H9 (cell line): ENCODE data around the gene SHROOM1. TPM values are rescaled to one million over a fixed set of nuclear protein-coding genes. Genes with fewer than 3 reads are reported as not detected.

Source experiments
- DNase-seq: peaks from one replicate; pipeline ENCODE4 v3.0.0-alpha.2; 2017
- H2AFZ ChIP-seq: one replicate; pipeline ENCODE4 v1.6.1; 2013; ENCODE audit warnings: mild to moderate bottlenecking, low read length, control low read depth, moderate library complexity
- H2AK5ac ChIP-seq: 2 replicates; pipeline ENCODE4 v1.6.1; 2013; ENCODE audit warnings: low read length, control low read depth, mixed read lengths; ENCODE audit not compliant: insufficient read length
- H2BK120ac ChIP-seq: one replicate; pipeline ENCODE4 v1.6.1; 2013; ENCODE audit warnings: low read depth, mild to moderate bottlenecking, low read length, control low read depth, inconsistent platforms; ENCODE audit not compliant: poor library complexity, severe bottlenecking
- H2BK12ac ChIP-seq: 2 replicates; pipeline ENCODE4 v1.6.1; 2013; ENCODE audit warnings: low read length, control low read depth, mixed read lengths, low read depth; ENCODE audit not compliant: insufficient read length
- H2BK15ac ChIP-seq: 2 replicates; pipeline ENCODE4 v1.6.1; 2013; ENCODE audit warnings: low read depth, low read length, control low read depth
- H2BK20ac ChIP-seq: one replicate; pipeline ENCODE4 v1.6.1; 2013; ENCODE audit warnings: low read depth, mild to moderate bottlenecking, low read length, control low read depth, inconsistent platforms; ENCODE audit not compliant: poor library complexity, severe bottlenecking
- H2BK5ac ChIP-seq: 2 replicates; pipeline ENCODE4 v1.6.1; 2013; ENCODE audit warnings: low read length, control low read depth, mixed read lengths; ENCODE audit not compliant: insufficient read length
- H3K14ac ChIP-seq: 2 replicates; pipeline ENCODE4 v1.6.1; 2013; ENCODE audit warnings: low read length, control low read depth; ENCODE audit not compliant: insufficient read depth
- H3K18ac ChIP-seq: 2 replicates; pipeline ENCODE4 v1.6.1; 2013; ENCODE audit warnings: low read depth, mild to moderate bottlenecking, mixed read lengths, low read length, control low read depth; ENCODE audit not compliant: insufficient read length
- H3K23ac ChIP-seq: 2 replicates; pipeline ENCODE4 v1.6.1; 2013; ENCODE audit warnings: low read length, control low read depth, mixed read lengths, low read depth; ENCODE audit not compliant: insufficient read length
- H3K23me2 ChIP-seq: 2 replicates; pipeline ENCODE4 v1.6.1; 2013; ENCODE audit warnings: low read depth, mild to moderate bottlenecking, mixed read lengths, low read length, control low read depth; ENCODE audit not compliant: insufficient read length, poor library complexity, severe bottlenecking
- H3K27ac ChIP-seq: 2 replicates; pipeline ENCODE4 v1.5.1; 2013; ENCODE audit warnings: low read length, control low read depth, mixed read lengths, low read depth; ENCODE audit not compliant: insufficient read length
- H3K27me3 ChIP-seq: 2 replicates; pipeline ENCODE4 v1.6.1; 2013; ENCODE audit warnings: low read length, control low read depth, inconsistent platforms; ENCODE audit not compliant: insufficient read depth
- H3K4ac ChIP-seq: 2 replicates; pipeline ENCODE4 v1.6.1; 2013; ENCODE audit warnings: low read depth, mild to moderate bottlenecking, control low read depth, inconsistent platforms, low read length, moderate library complexity
- H3K4me1 ChIP-seq: 2 replicates; pipeline ENCODE4 v1.6.1; 2013; ENCODE audit warnings: low read length, control low read depth, inconsistent platforms; ENCODE audit not compliant: insufficient read depth
- H3K4me2 ChIP-seq: 2 replicates; pipeline ENCODE4 v1.6.1; 2013; ENCODE audit warnings: low read length, control low read depth, mixed read lengths; ENCODE audit not compliant: insufficient read length, insufficient read depth
- H3K56ac ChIP-seq: 2 replicates; pipeline ENCODE4 v1.6.1; 2013; ENCODE audit warnings: low read depth, mild to moderate bottlenecking, mixed read lengths, low read length, control low read depth; ENCODE audit not compliant: insufficient read length
- H3K79me1 ChIP-seq: 2 replicates; pipeline ENCODE4 v1.6.1; 2013; ENCODE audit warnings: low read depth, mild to moderate bottlenecking, moderate library complexity, low read length, control low read depth, inconsistent platforms; ENCODE audit not compliant: insufficient read depth, poor library complexity, severe bottlenecking
- H3K79me2 ChIP-seq: 2 replicates; pipeline ENCODE4 v1.6.1; 2013; ENCODE audit warnings: low read length, control low read depth, inconsistent platforms; ENCODE audit not compliant: insufficient read depth
- H3K9ac ChIP-seq: 2 replicates; pipeline ENCODE4 v1.6.1; 2013; ENCODE audit warnings: low read length, control low read depth, mixed read lengths; ENCODE audit not compliant: insufficient read length; ENCODE audit errors: extremely low read depth
- H3K9me3 ChIP-seq: one replicate; pipeline ENCODE4 v1.6.1; 2013; ENCODE audit warnings: low read depth, low read length, inconsistent platforms; ENCODE audit not compliant: control insufficient read depth
- H3T11ph ChIP-seq: one replicate; pipeline ENCODE4 v1.6.1; 2013; ENCODE audit warnings: mild to moderate bottlenecking, low read length, control low read depth, inconsistent platforms
- H4K20me1 ChIP-seq: one replicate; pipeline ENCODE4 v1.6.1; 2013; ENCODE audit not compliant: control insufficient read depth, insufficient read length, insufficient read depth
- H4K5ac ChIP-seq: 2 replicates; pipeline ENCODE4 v1.6.1; 2013; ENCODE audit warnings: low read depth, mild to moderate bottlenecking, mixed read lengths, low read length, control low read depth; ENCODE audit not compliant: insufficient read length
- H4K8ac ChIP-seq: replicated peaks from 2 replicates; pipeline ENCODE4 v1.6.1; 2013; ENCODE audit warnings: low read length, control low read depth, mixed read lengths, low read depth; ENCODE audit not compliant: insufficient read length
- H4K91ac ChIP-seq: 2 replicates; pipeline ENCODE4 v1.6.1; 2013; ENCODE audit warnings: low read depth, mild to moderate bottlenecking, moderate library complexity, mixed read lengths, low read length, control low read depth; ENCODE audit not compliant: insufficient read length
- H3K27ac Mint-ChIP-seq, 3 experiments: 2 replicates in 2 of 3; 3 replicates in 1 of 3; pipeline ENCODE4 v1.8.0; 2020 to 2021; ENCODE audit warnings: mixed read lengths in 3 of 3, mild to moderate bottlenecking in 1 of 3, moderate library complexity in 1 of 3
- H3K27me3 Mint-ChIP-seq: 2 replicates; pipeline ENCODE4 v1.8.0; 2021; ENCODE audit warnings: low read depth, mild to moderate bottlenecking, moderate library complexity, mixed read lengths
- H3K36me3 Mint-ChIP-seq, 3 experiments: 2 replicates in 2 of 3; 3 replicates in 1 of 3; pipeline ENCODE4 v1.8.0; 2020 to 2021; ENCODE audit warnings: low read depth in 3 of 3, mixed read lengths in 3 of 3; ENCODE audit not compliant: insufficient read depth in 1 of 3
- H3K4me1 Mint-ChIP-seq, 2 experiments: 2 replicates each; pipeline ENCODE4 v1.8.0; 2020; ENCODE audit warnings: mixed read lengths in 2 of 2
- H3K4me3 Mint-ChIP-seq, 2 experiments: 2 replicates in 1 of 2; 3 replicates in 1 of 2; pipeline ENCODE4 v1.8.0; 2020 to 2021; ENCODE audit warnings: mild to moderate bottlenecking in 2 of 2, mixed read lengths in 2 of 2, moderate library complexity in 1 of 2
- H3K9me3 Mint-ChIP-seq, 2 experiments: 2 replicates in 1 of 2; 3 replicates in 1 of 2; pipeline ENCODE4 v1.8.0; 2020; ENCODE audit warnings: mild to moderate bottlenecking in 2 of 2, mixed read lengths in 2 of 2, moderate library complexity in 1 of 2
- CTCF ChIP-seq: fragments of 200-600 bp; sonication (generic); conservative IDR thresholded peaks from 3 replicates; pipeline ENCODE4 v1.8.0; 2021; ENCODE audit warnings: antibody characterized with exemption, mild to moderate bottlenecking
- WGBS: extraction: QIAGEN DNeasy Blood & Tissue Kit; methylation state at CpG from one replicate; pipeline ENCODE4 v1.1.7; 2013; ENCODE audit warnings: missing lambda C conversion rate, low lambda C conversion rate, mixed read lengths; ENCODE audit not compliant: insufficient read length; ENCODE audit errors: extremely low coverage; 5-methylcytosine and 5-hydroxymethylcytosine counted together
- total RNA-seq: library from RNA; stranded (reverse); gene quantifications from 2 replicates; pipeline ENCODE4 v1.2.1, GENCODE V29; 2021

SHROOM1 gene
- total RNA-seq, 1 experiment from 2014 or later, result 7.0 TPM

DNA sequence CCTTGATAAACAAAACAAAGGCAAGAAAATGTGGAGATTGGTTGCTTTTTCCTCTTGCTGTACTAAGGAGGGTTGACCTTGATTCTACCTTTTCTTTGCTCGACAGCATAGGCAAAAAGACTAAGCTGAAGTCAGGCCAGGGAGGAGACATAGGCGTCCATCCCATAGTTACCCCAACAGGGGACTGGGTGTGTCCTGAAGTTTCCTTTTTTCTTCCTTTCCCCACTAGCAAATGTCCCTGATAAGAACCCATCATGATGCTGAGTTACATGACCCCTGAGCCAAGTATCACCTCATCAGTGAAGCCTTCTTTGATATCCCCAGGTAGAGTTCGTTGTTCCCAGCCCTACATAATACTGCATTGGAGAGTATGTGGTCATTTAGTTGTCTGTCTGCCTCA lies 9.9 kb upstream of the SHROOM1 start:
- no peak overlapping the region for H3K14ac ChIP-seq
- no peaks in the 10 kb centered on the region for H3K23me2 ChIP-seq
- no peak overlapping the region for H2BK20ac ChIP-seq
- H2BK5ac ChIP-seq, result no peak overlapping the region
- H4K5ac ChIP-seq, result no peak overlapping the region
- H3K4me3 Mint-ChIP-seq, result no peak overlapping the region
- no peaks in the 10 kb centered on the region for H3K4me1 ChIP-seq
- TF ChIP-seq CTCF, result no peak
- H3K4me2 ChIP-seq, result no peak overlapping the region
- H3K79me2 ChIP-seq, result no peaks in the 10 kb centered on the region
- H3K4me1 Mint-ChIP-seq, result no peaks in the 10 kb centered on the region; a peak in 1 of 4 replicates
- no peaks in the 10 kb centered on the region for H3K9me3 ChIP-seq
- H3K18ac ChIP-seq, result no peak overlapping the region
- no peak overlapping the region for H3K27ac Mint-ChIP-seq
- no peak overlapping the region for H2BK120ac ChIP-seq
- no peak overlapping the region for H3K23ac ChIP-seq
- no peak overlapping the region for H2AK5ac ChIP-seq
- H3K56ac ChIP-seq, result no peak overlapping the region
- no peak overlapping the region for H3K27ac ChIP-seq
- H3K27me3 ChIP-seq, result no peaks in the 10 kb centered on the region
- H3K9me3 Mint-ChIP-seq, result no peaks in the 10 kb centered on the region
- H4K91ac ChIP-seq, result no peak overlapping the region
- H4K20me1 ChIP-seq, result no peaks in the 10 kb centered on the region
- WGBS, result no CpG with 5 or more reads among the region's 3 CpGs
- no peak overlapping the region for H2BK15ac ChIP-seq
- H3K9ac ChIP-seq, result no peak overlapping the region
- DNase-seq, result no peak
- H3K27me3 Mint-ChIP-seq, result peaks cover 2% of the 10 kb centered on the region
- H3K4ac ChIP-seq, result no peak overlapping the region
- H3K79me1 ChIP-seq, result no peaks in the 10 kb centered on the region
- H2AFZ ChIP-seq, result no peak overlapping the region
- no peak overlapping the region for H2BK12ac ChIP-seq
- no peak overlapping the region for H3T11ph ChIP-seq
- H4K8ac ChIP-seq, result no peak overlapping the region
- H3K36me3 Mint-ChIP-seq, result no peaks in the 10 kb centered on the region
